CD4-positive, CD25-positive, alpha-beta regulatory T cell (primary cell): ENCODE results near the gene CANX. TPM values are rescaled to one million over a fixed set of nuclear protein-coding genes. Genes with fewer than 3 reads are reported as not detected.

Experiments used
- ATAC-seq, 2 donors: fragments of 150-1000 bp; cut with Tn5 transposase; one replicate each; pipeline ENCODE4 v1.10.0; 2021; ENCODE audit warnings: low read depth in 2 of 2, moderate number of reproducible peaks in 2 of 2, moderate library complexity in 1 of 2
- DNase-seq, 3 donors: peaks; one replicate each; pipeline versions ENCODE4 v3.0.0 to v3.0.0-alpha.2; 2012 to 2022; ENCODE audit warnings: mixed read lengths in 1 of 3
- H3K27ac ChIP-seq: one replicate; pipeline ENCODE4 v1.7.0; 2013; ENCODE audit warnings: mild to moderate bottlenecking, low read length; ENCODE audit not compliant: insufficient read depth, poor library complexity, severe bottlenecking
- H3K27me3 ChIP-seq: one replicate; pipeline ENCODE4 v1.7.0; 2013; ENCODE audit warnings: low read length; ENCODE audit not compliant: control insufficient read depth, insufficient read depth
- H3K36me3 ChIP-seq: one replicate; pipeline ENCODE4 v1.7.0; 2013; ENCODE audit warnings: mild to moderate bottlenecking, low read length, moderate library complexity; ENCODE audit not compliant: control insufficient read depth, insufficient read depth
- H3K4me1 ChIP-seq: 2 replicates; pipeline ENCODE4 v1.7.0; 2013; ENCODE audit warnings: mild to moderate bottlenecking, low read length; ENCODE audit not compliant: insufficient read depth, control insufficient read depth, poor library complexity, severe bottlenecking
- H3K4me3 ChIP-seq: one replicate; pipeline ENCODE4 v1.7.0; 2013; ENCODE audit warnings: low read depth, mild to moderate bottlenecking, low read length, moderate library complexity
- H3K9me3 ChIP-seq, 2 experiments: 1 replicate in 1 of 2; 2 replicates in 1 of 2; pipeline ENCODE4 v1.7.0; 2013; ENCODE audit warnings: low read length in 2 of 2, mild to moderate bottlenecking in 1 of 2, moderate library complexity in 1 of 2; ENCODE audit not compliant: control insufficient read depth in 2 of 2
- H3K27ac Mint-ChIP-seq, 3 donors: one replicate each; pipeline ENCODE4 v1.8.0; 2020 to 2022; ENCODE audit warnings: mild to moderate bottlenecking in 3 of 3, mixed read lengths in 3 of 3, moderate library complexity in 2 of 3
- H3K27me3 Mint-ChIP-seq: one replicate; pipeline ENCODE4 v1.8.0; 2022; ENCODE audit warnings: mild to moderate bottlenecking, mixed read lengths
- H3K36me3 Mint-ChIP-seq: one replicate; pipeline ENCODE4 v1.8.0; 2020; ENCODE audit warnings: mixed read lengths
- H3K4me1 Mint-ChIP-seq, 4 donors: one replicate each; pipeline ENCODE4 v1.8.0; 2020 to 2022; ENCODE audit warnings: mixed read lengths in 4 of 4, mild to moderate bottlenecking in 1 of 4
- H3K4me3 Mint-ChIP-seq, 4 donors: one replicate each; pipeline ENCODE4 v1.8.0; 2020 to 2022; ENCODE audit warnings: mild to moderate bottlenecking in 4 of 4, mixed read lengths in 4 of 4, moderate library complexity in 3 of 4
- H3K9me3 Mint-ChIP-seq, 7 donors: one replicate each; pipeline ENCODE4 v1.8.0; 2020 to 2022; ENCODE audit warnings: mixed read lengths in 7 of 7, mild to moderate bottlenecking in 3 of 7, moderate library complexity in 2 of 7
- polyA plus RNA-seq, 4 donors: library from polyadenylated mRNA; unstranded; fragments of 300-500 nt; fragmentation: Illumina TruSeq; gene quantifications; one replicate each; pipeline ENCODE4 v1.2.3, GENCODE V29; 2021
- total RNA-seq: library from RNA; stranded (reverse); gene quantifications from one replicate; pipeline ENCODE4 v1.2.3, GENCODE V29; 2022

Gene CANX
- total and polyA plus RNA-seq, 5 donors from 2014 or later: 180 to 205 (median 196) TPM

DNA sequence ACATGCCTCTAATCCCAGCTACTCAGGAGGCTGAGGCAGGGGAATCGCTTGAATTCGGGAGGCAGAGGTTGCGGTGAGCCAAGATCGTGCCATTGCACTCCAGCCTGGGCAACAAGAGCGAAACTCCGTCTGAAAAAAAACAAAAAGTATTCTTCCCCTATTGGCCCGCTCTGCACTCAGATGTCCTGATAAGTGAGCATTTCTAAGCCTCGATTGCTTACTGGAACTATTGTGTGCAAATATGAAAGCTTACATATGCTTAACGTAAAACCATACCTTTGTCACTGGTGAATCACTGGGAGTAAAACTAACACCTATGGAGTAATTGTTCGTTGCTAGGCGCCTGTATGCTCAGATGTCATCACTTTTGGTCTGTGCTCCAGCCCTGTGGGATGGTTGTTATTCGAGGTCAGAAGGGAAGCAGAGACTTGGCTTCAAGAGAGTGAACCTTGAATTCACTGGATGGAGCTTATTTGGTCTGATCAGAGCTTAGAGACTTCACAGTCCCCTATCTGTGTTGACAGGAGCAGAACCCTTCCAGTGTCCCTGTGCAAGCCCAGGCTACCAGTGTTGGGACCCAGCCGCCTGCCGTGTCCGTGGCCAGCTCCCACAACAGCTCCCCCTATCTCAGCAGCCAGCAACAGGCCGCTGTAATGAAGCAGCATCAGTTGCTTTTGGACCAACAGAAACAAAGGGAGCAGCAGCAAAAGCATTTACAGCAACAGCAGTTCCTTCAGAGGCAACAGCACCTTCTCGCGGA is 69.7 kb downstream of the CANX start:
- ATAC-seq: no peak
- peaks cover 4% of the 10 kb centered on the region for H3K4me1 ChIP-seq
- Mint-ChIP-seq H3K9me3 (no peaks in the 10 kb centered on the region), H3K27me3 (no peaks in the 10 kb centered on the region), H3K36me3 (peaks cover 54% of the 10 kb centered on the region), H3K4me1 (peaks cover 5 to 22% (median 16%) of the 10 kb centered on the region in 4 donors), H3K4me3 (no peak overlapping the region), H3K27ac (no peak overlapping the region)
- H3K27me3 ChIP-seq: no peaks in the 10 kb centered on the region
- H3K27ac ChIP-seq: no peak overlapping the region
- DNase-seq: no peak
- no peak overlapping the region for H3K4me3 ChIP-seq
- no peaks in the 10 kb centered on the region for H3K9me3 ChIP-seq
- H3K36me3 ChIP-seq: peaks cover 81% of the 10 kb centered on the region

DNA sequence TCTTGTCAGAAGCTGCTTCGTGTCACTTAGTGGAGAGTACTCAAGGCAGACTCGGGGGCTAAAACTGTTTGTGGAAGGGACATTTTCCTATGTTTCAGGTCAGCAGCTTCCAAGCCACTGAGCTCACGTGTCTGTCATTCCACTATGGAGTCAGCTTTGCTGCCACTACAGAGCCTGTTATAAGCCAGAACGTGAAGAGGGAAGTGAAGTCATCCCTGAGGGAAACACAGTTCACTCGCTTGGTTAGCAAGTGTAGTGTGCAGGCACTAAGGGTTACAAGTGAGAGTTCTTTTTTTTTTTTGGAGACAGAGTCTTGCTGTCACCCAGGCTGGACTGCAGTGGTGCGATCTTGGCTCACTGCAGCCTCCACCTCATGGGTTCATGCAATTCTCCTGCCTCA is 70.5 kb downstream of the CANX start:
- Mint-ChIP-seq H3K27me3 (no peaks in the 10 kb centered on the region), H3K27ac (peak overlapping the region in 1 of 3 donors; percentile 78), H3K9me3 (no peaks in the 10 kb centered on the region), H3K4me3 (no peak overlapping the region), H3K4me1 (peaks cover 5 to 19% (median 12%) of the 10 kb centered on the region in 4 donors), H3K36me3 (peaks cover 60% of the 10 kb centered on the region)
- H3K4me3 ChIP-seq: no peak overlapping the region
- no peak overlapping the region for H3K27ac ChIP-seq
- H3K9me3 ChIP-seq: no peaks in the 10 kb centered on the region
- no peaks in the 10 kb centered on the region for H3K4me1 ChIP-seq
- DNase-seq (no peak), ATAC-seq (no peak)
- H3K27me3 ChIP-seq: no peaks in the 10 kb centered on the region
- peaks cover 87% of the 10 kb centered on the region for H3K36me3 ChIP-seq

DNA sequence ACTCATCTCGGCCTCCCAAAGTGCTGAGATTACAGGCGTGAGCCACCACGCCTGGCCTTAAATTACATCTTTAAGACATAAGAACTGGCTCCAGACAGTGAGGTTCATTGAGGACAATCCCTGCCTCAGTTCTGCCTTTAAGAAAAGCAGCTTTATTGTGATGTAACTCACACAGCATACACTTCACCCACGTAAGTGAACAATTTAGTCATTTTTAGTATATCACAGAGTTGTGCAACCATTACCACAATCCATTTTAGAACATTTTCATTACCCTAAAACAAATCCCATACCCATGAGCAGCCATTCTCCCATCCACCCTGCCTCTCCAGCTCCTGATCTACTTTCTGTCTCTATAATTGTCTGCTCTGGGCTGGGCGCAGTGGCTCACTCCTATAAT is 71.0 kb downstream of the CANX start:
- no peak overlapping the region for H3K4me3 Mint-ChIP-seq
- no peak overlapping the region for H3K27ac Mint-ChIP-seq

DNA sequence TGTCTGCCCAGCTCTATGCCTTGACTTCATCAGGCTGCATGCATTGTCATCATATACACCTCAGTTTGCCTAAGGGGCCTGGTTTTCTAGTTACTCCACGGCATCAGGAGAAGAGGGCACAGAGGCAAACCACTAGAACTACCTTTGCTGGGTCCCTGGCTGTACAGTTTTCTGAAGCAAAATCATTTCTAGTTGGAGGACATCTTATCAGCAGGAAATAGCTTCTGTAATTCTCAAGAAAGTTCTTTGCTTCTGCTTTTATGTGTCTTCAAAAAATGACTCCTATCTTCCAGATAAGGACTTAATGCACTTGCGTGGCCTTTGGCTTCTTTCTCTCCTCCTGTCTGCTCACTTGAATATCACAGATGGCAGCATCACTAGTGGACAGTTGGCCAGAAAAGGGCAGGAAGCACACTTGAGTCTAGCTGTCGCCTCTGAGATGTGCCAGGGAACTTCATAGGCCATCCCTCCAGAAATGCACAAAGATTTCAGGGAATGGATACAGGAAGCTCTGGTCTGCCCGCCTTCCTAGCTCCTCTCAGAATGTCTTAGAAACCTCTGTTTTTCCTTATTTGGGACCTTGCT is 72.6 kb downstream of the CANX start:
- no peak overlapping the region for H3K4me3 Mint-ChIP-seq
- H3K9me3 Mint-ChIP-seq: no peaks in the 10 kb centered on the region
- H3K36me3 ChIP-seq: peaks cover 92% of the 10 kb centered on the region
- no peak overlapping the region for H3K27ac ChIP-seq
- no peaks in the 10 kb centered on the region for H3K4me1 ChIP-seq
- no peaks in the 10 kb centered on the region for H3K27me3 ChIP-seq
- no peak overlapping the region for H3K27ac Mint-ChIP-seq
- ATAC-seq: no peak
- no peak overlapping the region for H3K4me3 ChIP-seq
- H3K27me3 Mint-ChIP-seq: no peaks in the 10 kb centered on the region
- DNase-seq: no peak
- H3K4me1 Mint-ChIP-seq: peaks cover 5 to 10% (median 8%) of the 10 kb centered on the region in 4 donors
- H3K36me3 Mint-ChIP-seq: peaks cover 67% of the 10 kb centered on the region
- no peaks in the 10 kb centered on the region for H3K9me3 ChIP-seq

More for the DNA sequence above, 71.0 kb downstream of the CANX start:
- no peak for ATAC-seq
- H3K9me3 ChIP-seq: no peaks in the 10 kb centered on the region
- H3K27me3 ChIP-seq: no peaks in the 10 kb centered on the region
- no peak for DNase-seq
- peaks cover 92% of the 10 kb centered on the region for H3K36me3 ChIP-seq
- no peaks in the 10 kb centered on the region for H3K27me3 Mint-ChIP-seq
- no peaks in the 10 kb centered on the region for H3K4me1 ChIP-seq
- H3K4me1 Mint-ChIP-seq: peaks cover 5 to 19% (median 12%) of the 10 kb centered on the region in 4 donors
- no peak overlapping the region for H3K4me3 ChIP-seq
- H3K36me3 Mint-ChIP-seq: peaks cover 60% of the 10 kb centered on the region
- no peaks in the 10 kb centered on the region for H3K9me3 Mint-ChIP-seq
- no peak overlapping the region for H3K27ac ChIP-seq

DNA sequence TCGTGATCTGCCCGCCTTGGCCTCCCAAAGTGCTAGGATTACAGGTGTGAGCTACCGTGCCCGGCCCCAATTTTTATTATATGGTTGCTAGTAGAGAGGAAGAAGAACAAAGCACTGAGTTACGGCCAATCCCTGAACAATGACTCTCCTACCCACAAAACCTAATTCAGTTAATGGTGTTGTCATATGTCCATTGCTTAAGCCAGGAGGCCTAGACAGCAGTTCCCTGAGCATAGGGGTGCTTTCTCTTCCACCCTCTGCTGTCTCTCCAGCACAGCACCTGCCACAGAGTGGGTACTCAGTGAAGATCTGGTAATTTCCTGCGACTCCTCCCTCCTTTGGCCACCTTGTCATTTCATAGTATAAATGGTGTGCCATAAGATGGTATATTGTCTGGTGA is 73.6 kb downstream of the CANX start:
- Mint-ChIP-seq H3K4me1 (peaks cover 0 to 6% (median 3%) of the 10 kb centered on the region in 4 donors), H3K27ac (no peak overlapping the region), H3K9me3 (no peaks in the 10 kb centered on the region), H3K36me3 (peaks cover 60% of the 10 kb centered on the region), H3K4me3 (no peak overlapping the region), H3K27me3 (no peaks in the 10 kb centered on the region)
- Histone ChIP-seq H3K27me3 (no peaks in the 10 kb centered on the region), H3K36me3 (peaks cover 86% of the 10 kb centered on the region), H3K9me3 (no peaks in the 10 kb centered on the region), H3K27ac (no peak overlapping the region), H3K4me3 (no peak overlapping the region), H3K4me1 (no peaks in the 10 kb centered on the region)
- ATAC-seq (no peak), DNase-seq (no peak)

DNA sequence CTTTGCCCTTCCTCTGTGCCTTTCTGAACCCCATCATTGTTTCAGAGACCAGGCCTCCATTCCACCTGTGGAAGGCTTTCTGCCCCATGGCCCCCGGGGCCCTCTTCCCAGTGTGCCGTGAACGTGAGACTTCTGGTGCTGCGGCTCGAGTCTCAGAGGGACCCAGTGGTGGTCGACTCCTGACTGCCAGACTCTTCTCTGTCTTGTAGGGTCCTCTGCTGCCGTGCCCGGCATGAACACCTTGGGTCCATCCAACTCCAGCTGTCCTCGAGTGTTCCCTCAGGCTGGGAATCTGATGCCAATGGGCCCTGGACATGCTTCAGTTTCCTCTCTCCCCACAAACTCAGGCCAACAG is 74.9 kb downstream of the CANX start:
- H3K4me3 Mint-ChIP-seq: no peak overlapping the region
- H3K36me3 ChIP-seq: peaks cover 88% of the 10 kb centered on the region
- no peak overlapping the region for H3K4me3 ChIP-seq
- H3K4me1 ChIP-seq: no peaks in the 10 kb centered on the region
- H3K4me1 Mint-ChIP-seq: no peaks in the 10 kb centered on the region
- H3K27me3 ChIP-seq: no peaks in the 10 kb centered on the region
- H3K36me3 Mint-ChIP-seq: peaks cover 56% of the 10 kb centered on the region
- no peak overlapping the region for H3K27ac ChIP-seq
- no peaks in the 10 kb centered on the region for H3K9me3 Mint-ChIP-seq
- no peak for ATAC-seq
- H3K9me3 ChIP-seq: no peaks in the 10 kb centered on the region
- no peak for DNase-seq
- no peak overlapping the region for H3K27ac Mint-ChIP-seq
- H3K27me3 Mint-ChIP-seq: no peaks in the 10 kb centered on the region

DNA sequence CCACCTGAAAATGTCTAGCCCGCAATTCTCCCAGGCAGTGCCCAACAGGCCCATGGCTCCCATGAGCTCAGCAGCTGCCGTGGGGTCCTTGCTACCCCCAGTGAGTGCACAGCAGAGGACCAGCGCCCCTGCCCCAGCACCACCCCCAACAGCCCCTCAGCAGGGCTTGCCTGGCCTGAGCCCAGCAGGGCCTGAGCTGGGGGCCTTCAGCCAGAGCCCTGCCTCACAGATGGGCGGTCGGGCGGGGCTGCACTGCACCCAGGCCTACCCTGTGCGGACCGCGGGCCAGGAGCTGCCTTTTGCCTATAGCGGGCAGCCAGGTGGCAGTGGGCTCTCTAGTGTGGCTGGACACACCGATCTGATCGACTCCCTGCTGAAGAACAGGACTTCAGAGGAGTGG is 75.7 kb downstream of the CANX start:
- H3K9me3 Mint-ChIP-seq: no peaks in the 10 kb centered on the region
- peaks cover 49% of the 10 kb centered on the region for H3K36me3 Mint-ChIP-seq
- Histone ChIP-seq H3K4me1 (no peaks in the 10 kb centered on the region), H3K9me3 (no peaks in the 10 kb centered on the region), H3K36me3 (peaks cover 83% of the 10 kb centered on the region), H3K27me3 (no peaks in the 10 kb centered on the region), H3K27ac (no peak overlapping the region), H3K4me3 (no peak overlapping the region)
- no peak overlapping the region for H3K27ac Mint-ChIP-seq
- DNase-seq: no peak
- no peaks in the 10 kb centered on the region for H3K4me1 Mint-ChIP-seq
- ATAC-seq: no peak
- no peaks in the 10 kb centered on the region for H3K27me3 Mint-ChIP-seq
- H3K4me3 Mint-ChIP-seq: no peak overlapping the region

DNA sequence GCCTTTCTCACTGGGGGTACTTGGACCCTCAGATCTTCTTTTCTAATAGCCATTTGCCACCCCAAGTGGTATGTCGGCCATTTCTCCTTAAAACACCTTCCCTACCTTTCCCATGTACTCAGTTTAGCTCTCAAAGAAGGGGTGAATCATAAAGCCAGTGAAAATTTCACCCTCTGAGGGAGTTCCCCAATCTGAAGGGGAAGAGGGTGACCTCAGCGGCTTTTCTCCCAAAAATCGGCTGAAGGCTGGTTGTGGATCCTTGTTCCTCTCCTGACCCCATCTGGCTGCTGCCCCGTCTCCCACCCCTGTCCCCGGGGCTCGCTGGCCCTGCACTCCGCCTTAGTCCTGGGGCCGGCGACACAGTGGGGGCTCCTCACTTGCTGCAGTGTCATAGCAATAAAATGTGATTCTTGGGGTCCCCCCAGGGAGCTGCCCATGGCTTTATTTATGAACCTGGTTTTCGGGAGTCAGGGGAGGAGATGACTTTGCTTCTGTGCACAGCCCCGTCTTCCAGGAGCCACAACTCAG is 77.7 kb downstream of the CANX start:
- H3K4me1 ChIP-seq: no peaks in the 10 kb centered on the region
- ATAC-seq (no peak), DNase-seq (no peak)
- Mint-ChIP-seq H3K4me3 (no peak overlapping the region), H3K27me3 (no peaks in the 10 kb centered on the region), H3K9me3 (no peaks in the 10 kb centered on the region), H3K4me1 (peaks cover 0 to 2% (median 0%) of the 10 kb centered on the region in 4 donors), H3K27ac (no peak overlapping the region), H3K36me3 (peaks cover 45% of the 10 kb centered on the region)
- peaks cover 74% of the 10 kb centered on the region for H3K36me3 ChIP-seq
- no peaks in the 10 kb centered on the region for H3K9me3 ChIP-seq
- no peak overlapping the region for H3K27ac ChIP-seq
- H3K27me3 ChIP-seq: no peaks in the 10 kb centered on the region
- no peak overlapping the region for H3K4me3 ChIP-seq
